GM12878 (cell line): Measurements from ENCODE around the gene TNFRSF6B. TPM values are rescaled to one million over a fixed set of nuclear protein-coding genes. Genes with fewer than 3 reads are reported as not detected.

ENCODE experiments used
- ATAC-seq: fragments of 200-7000 bp; cut with Tn5 transposase; 3 replicates; pipeline ENCODE4 v1.9.1; 2020; ENCODE audit warnings: mild to moderate bottlenecking, moderate library complexity
- Bru-seq: library from RNA; stranded (reverse); fragments of 400-500 nt; gene quantifications from one replicate; lab custom pipeline; 2021; lab: Mats Ljungman, UMichigan
- BruChase-seq, 2 experiments: library from RNA; stranded (reverse); fragments of 400-500 nt; gene quantifications; one replicate each; lab custom pipeline; 2021; lab: Mats Ljungman, UMichigan
- BruUV-seq: library from RNA; stranded (reverse); fragments of 400-500 nt; replicated peaks from 2 replicates; lab custom pipeline; 2021; lab: Mats Ljungman, UMichigan
- CTCF ChIA-PET: fragments of 300-600 bp; sonication (Branson Sonifier 250); formaldehyde crosslinking; extraction: SDS; loops from one replicate; lab custom pipeline; 2021; ENCODE audit warnings: inconsistent platforms; lab: Yijun Ruan, JAX
- POLR2A ChIA-PET: fragments of 350-600 bp; formaldehyde crosslinking; extraction: SDS; loops from one replicate; lab custom pipeline; 2021; ENCODE audit warnings: inconsistent platforms; lab: Charles Lee
- RAD21 ChIA-PET: fragments of 300-600 bp; sonication (Branson Sonifier 250); formaldehyde crosslinking; loops from one replicate; lab custom pipeline; 2023; ENCODE audit warnings: antibody characterized with exemption; ENCODE audit not compliant: unreplicated experiment; lab: Charles Lee
- SMC1A ChIA-PET: fragments of 300-600 bp; sonication (Branson Sonifier 250); formaldehyde crosslinking; loops from one replicate; lab custom pipeline; 2023; ENCODE audit not compliant: unreplicated experiment, uncharacterized antibody; lab: Charles Lee
- DNase-seq: peaks from one replicate; pipeline ENCODE4 v3.0.0-alpha.2; 2011; ENCODE audit warnings: low read depth, low spot score
- FAIRE-seq: peaks from 3 replicates; lab custom pipeline; 2011; peaks lifted over from hg19 to GRCh38; lab: Jason Lieb, UNC
- H2AFZ ChIP-seq: 2 replicates; pipeline ENCODE4 v1.6.0; 2011; ENCODE audit warnings: low read depth, low read length, control low read depth; ENCODE audit not compliant: control insufficient read depth
- H3K27ac ChIP-seq: 2 replicates; pipeline ENCODE4 v1.5.1; 2011; ENCODE audit warnings: control low read depth; ENCODE audit not compliant: control insufficient read depth, insufficient read depth
- H3K27me3 ChIP-seq, 2 experiments: replicated peaks in 1 of 2; 2 replicates each; pipeline versions ENCODE4 v1.6.0 to v1.6.1; 2011; ENCODE audit warnings: low read length in 1 of 2; ENCODE audit not compliant: control insufficient read depth in 2 of 2, insufficient read depth in 2 of 2
- H3K36me3 ChIP-seq, 2 experiments: 2 replicates each; pipeline ENCODE4 v1.5.1; 2011; ENCODE audit warnings: low read length in 1 of 2; ENCODE audit not compliant: control insufficient read depth in 2 of 2, insufficient read depth in 2 of 2
- H3K4me1 ChIP-seq: 2 replicates; pipeline ENCODE4 v1.6.1; 2011; ENCODE audit warnings: mild to moderate bottlenecking, low read length, moderate library complexity, mixed read lengths; ENCODE audit not compliant: control insufficient read depth, insufficient read depth
- H3K4me2 ChIP-seq: 2 replicates; pipeline ENCODE4 v1.6.0; 2011; ENCODE audit warnings: control low read depth; ENCODE audit not compliant: control insufficient read depth, insufficient read depth
- H3K4me3 ChIP-seq: fragments of 200-600 bp; sonication (generic); 2 replicates; pipeline ENCODE4 v1.5.1; 2016
- H3K79me2 ChIP-seq: 2 replicates; pipeline ENCODE4 v1.6.0; 2011; ENCODE audit warnings: low read length; ENCODE audit not compliant: control insufficient read depth, insufficient read depth
- H3K9ac ChIP-seq: 2 replicates; pipeline ENCODE4 v1.8.0; 2011; ENCODE audit warnings: low read length, control low read depth, mixed read lengths; ENCODE audit not compliant: control insufficient read depth, insufficient read depth
- H3K9me3 ChIP-seq: replicated peaks from 3 replicates; pipeline ENCODE4 v1.5.1; 2011; ENCODE audit warnings: mild to moderate bottlenecking, low read length; ENCODE audit not compliant: control insufficient read depth, insufficient read depth
- H4K20me1 ChIP-seq: 2 replicates; pipeline ENCODE4 v1.6.0; 2011; ENCODE audit not compliant: control insufficient read depth, insufficient read depth
- BCL3 ChIP-seq: IDR thresholded peaks from 2 replicates; pipeline ENCODE4 v1.6.1; 2011; ENCODE audit warnings: borderline replicate concordance, low read depth, mild to moderate bottlenecking, moderate library complexity, low read length; ENCODE audit not compliant: insufficient read depth, poor library complexity, severe bottlenecking
- CREB1 ChIP-seq: IDR thresholded peaks from 2 replicates; pipeline ENCODE4 v1.6.1; 2012; ENCODE audit warnings: low read depth, mild to moderate bottlenecking, inconsistent platforms
- POLR2A ChIP-seq: IDR thresholded peaks from 2 replicates; pipeline ENCODE4 v1.6.1; 2011; ENCODE audit warnings: low read depth, mild to moderate bottlenecking, low read length
- SMAD5 ChIP-seq: IDR thresholded peaks from 2 replicates; pipeline ENCODE4 v1.6.1; 2016; ENCODE audit warnings: antibody characterized with exemption, low read depth
- WGBS: methylation state at CpG from one replicate; pipeline ENCODE4 v1.1.6; 2016; ENCODE audit warnings: low lambda C conversion rate; ENCODE audit not compliant: insufficient replicate concordance, insufficient coverage; ENCODE audit errors: missing lambda C conversion rate; 5-methylcytosine and 5-hydroxymethylcytosine counted together
- in situ Hi-C: fragments of 300-500 bp; cut with MboI; formaldehyde crosslinking; loops from 9 replicates; pipeline ENCODE4 v1.14.3; 2018; ENCODE audit warnings: mixed read lengths
- intact Hi-C: fragments of 100-400 bp; cut with micrococcal nuclease; formaldehyde crosslinking; loops from one replicate; pipeline ENCODE4 v1.14.2; 2022; ENCODE audit not compliant: unreplicated experiment
- long read RNA-seq, 2 experiments: library from polyadenylated mRNA; unstranded; transcript quantifications; one replicate each; pipeline ENCODE4 v2.0.0, GENCODE V29; 2019 to 2020
- polyA minus RNA-seq, 3 experiments: library from RNA; depleted of rRNA, polyadenylated mRNA; stranded (reverse); fragments of >200 nt; gene quantifications; 2 replicates each; pipeline ENCODE4 v1.2.3, GENCODE V29; 2011
- polyA plus RNA-seq, 11 experiments: library from polyadenylated mRNA; depleted of rRNA in 4 of 11; unstranded in 6 of 11; stranded (reverse) in 5 of 11; fragments of >200 nt; fragmentation: Nextera tagmentation in 4 of 11; fragmentation: Illumina TruSeq in 1 of 11; extraction: Ambion mirVana in 4 of 11; extraction: Trizol in 1 of 11; gene quantifications; 1 replicate in 1 of 11; 2 replicates in 10 of 11; pipeline versions ENCODE4 v1.2.1 to v1.2.3, GENCODE V29; 2011 to 2016; ENCODE audit warnings: inconsistent platforms in 2 of 11, missing spikeins in 2 of 11, low read depth in 1 of 11
- total RNA-seq, 4 experiments: library from RNA; depleted of rRNA in 3 of 4; stranded (reverse); fragments of >200 nt in 3 of 4; fragmentation: Illumina TruSeq in 1 of 4; extraction: Trizol in 1 of 4; gene quantifications; 2 replicates each; pipeline versions ENCODE4 v1.2.1 to v1.2.3, GENCODE V29; 2013 to 2021

Gene TNFRSF6B, protein sequence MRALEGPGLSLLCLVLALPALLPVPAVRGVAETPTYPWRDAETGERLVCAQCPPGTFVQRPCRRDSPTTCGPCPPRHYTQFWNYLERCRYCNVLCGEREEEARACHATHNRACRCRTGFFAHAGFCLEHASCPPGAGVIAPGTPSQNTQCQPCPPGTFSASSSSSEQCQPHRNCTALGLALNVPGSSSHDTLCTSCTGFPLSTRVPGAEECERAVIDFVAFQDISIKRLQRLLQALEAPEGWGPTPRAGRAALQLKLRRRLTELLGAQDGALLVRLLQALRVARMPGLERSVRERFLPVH
- not detected in 2 replicates for total RNA-seq (2013; cell fraction: nucleolus; rRNA removed)
- total RNA-seq (2014; rRNA removed) (0.71 and 1.8 TPM in 2 replicates), total RNA-seq (2014; rRNA removed; fragmentation: Illumina TruSeq; extraction: Trizol) (not detected in 2 replicates), total RNA-seq (2021) (not detected in 2 replicates), polyA plus RNA-seq (2011; rRNA removed) (not detected in 2 replicates), polyA plus RNA-seq (2014; fragmentation: Illumina TruSeq; extraction: Trizol) (not detected in 2 replicates), polyA plus RNA-seq (2014; fragmentation: Nextera tagmentation; extraction: Ambion mirVana) (not detected), polyA plus RNA-seq (2014; rRNA removed) (1.9 and 2.2 TPM in 2 replicates), polyA plus RNA-seq (2016; fragmentation: Nextera tagmentation; extraction: Ambion mirVana) (under 1 TPM in 1 of 2 experiments, not detected in 1; 0.67 TPM), polyA minus RNA-seq (2011; rRNA and poly(A)+ RNA removed) (not detected in 2 replicates), Bru-seq, nascent RNA (percentile 33 among the genes with signal in this experiment), BruChase-seq, experiment 1, labeled RNA remaining after a 6-hour chase (percentile 59 among the genes with signal in this experiment), BruChase-seq, experiment 2, labeled RNA remaining after a 2-hour chase (not detected)
- polyA plus RNA-seq (2011; ENCODE audit: low read depth): not detected
- 0.75 and 1.7 TPM in 2 replicates for polyA plus RNA-seq (2011; cell fraction: cytosol; rRNA removed)
- 11.0 and 11.6 TPM in 2 replicates for polyA plus RNA-seq (2011; cell fraction: nucleus; rRNA removed)
- polyA plus RNA-seq (2012): 0.38 and 0.65 TPM in 2 replicates
- not detected in 2 replicates for polyA minus RNA-seq (2011; cell fraction: cytosol; rRNA and poly(A)+ RNA removed)
- not detected in 2 replicates for polyA minus RNA-seq (2011; cell fraction: nucleus; rRNA and poly(A)+ RNA removed)
- long read RNA-seq, experiment 1, partial matches to known transcripts: 0 of 1 reads
- long read RNA-seq, experiment 1, other reads (novel, unspliced or antisense): 0 of 1 reads
- long read RNA-seq, experiment 2: 0 reads

- no peak within 1 kb of the TSS for H3K4me2 ChIP-seq
- DNase-seq (no peak), FAIRE-seq (no peak), ATAC-seq (no peak)
- no peak within 1 kb of the TSS for H2AFZ ChIP-seq
- CTCF ChIA-PET: interaction anchor here (0.7 kb wide), 1 partner anchor 11 kb away, joined by 3 read pairs; the partner anchor contains the start of genes ARFRP1 and ZGPAT
- H4K20me1 ChIP-seq: no peaks in the 10 kb centered on the region
- peaks cover 16% of the 10 kb centered on the region for H3K4me1 ChIP-seq
- TF ChIP-seq SMAD5 (no peak), BCL3 (peak; percentile 20), CREB1 (0 out of 2 replicates have a peak, but pooled peaks have one; percentile 14), POLR2A (peak; percentile 78)
- in situ Hi-C loops: no loop called here
- H3K4me3 ChIP-seq: no peak within 1 kb of the TSS
- BruUV-seq: no TSS peak
- H3K36me3 ChIP-seq: no peaks in the 10 kb centered on the region; a peak in 1 of 4 replicates
- POLR2A ChIA-PET: no interaction called here
- H3K9me3 ChIP-seq: no peaks in the 10 kb centered on the region
- WGBS: 28% methylated on average over 52 of the region's 52 CpGs
- no peaks in the 10 kb centered on the region for H3K79me2 ChIP-seq
- SMC1A ChIA-PET: no interaction called here
- H3K27ac ChIP-seq: no peak within 1 kb of the TSS
- RAD21 ChIA-PET: interaction anchor here (0.5 kb wide), 1 partner anchor 168 kb away, joined by 3 read pairs; the partner anchor contains the start of gene TPD52L2
- H3K9ac ChIP-seq: no peak within 1 kb of the TSS
- intact Hi-C loops: no loop called here
- no peaks in the 10 kb centered on the region for H3K27me3 ChIP-seq
Measured at GRCh38 chr20:63696628-63697356, at the start of gene TNFRSF6B. Gene TNFRSF6B, plus strand, starts transcription at chr20:63696652. Its CDS starts 116 bp downstream, at chr20:63696768.
